MM.1S (cell line): ENCODE data around the gene HM13.

ENCODE experiments used
- CTCF ChIP-seq: fragments of 300-600 bp; sonication (generic); IDR thresholded peaks from 2 replicates; pipeline ENCODE4 v1.5.1; 2016; ENCODE audit warnings: antibody characterized with exemption, low read length, mixed read lengths
- EZH2 ChIP-seq: fragments of 300-600 bp; sonication (generic); optimal IDR thresholded peaks from 2 replicates; pipeline ENCODE3; 2017; ENCODE audit warnings: low read depth, mild to moderate bottlenecking, antibody characterized with exemption, low read length, mixed read lengths
- EZH2phosphoT487 ChIP-seq: fragments of 300-600 bp; sonication (generic); IDR thresholded peaks from 2 replicates; pipeline ENCODE4 v1.6.1; 2018; ENCODE audit warnings: antibody characterized with exemption, low read length

- TF ChIP-seq EZH2phosphoT487: no peak
- TF ChIP-seq CTCF: no peak
- no peak for TF ChIP-seq EZH2
These were observed 28.1 kb downstream of the HM13 start for GRCh38 chr20:31542201-31542842.
